ENCODE data around the gene MAP2.

Gene MAP2, protein sequence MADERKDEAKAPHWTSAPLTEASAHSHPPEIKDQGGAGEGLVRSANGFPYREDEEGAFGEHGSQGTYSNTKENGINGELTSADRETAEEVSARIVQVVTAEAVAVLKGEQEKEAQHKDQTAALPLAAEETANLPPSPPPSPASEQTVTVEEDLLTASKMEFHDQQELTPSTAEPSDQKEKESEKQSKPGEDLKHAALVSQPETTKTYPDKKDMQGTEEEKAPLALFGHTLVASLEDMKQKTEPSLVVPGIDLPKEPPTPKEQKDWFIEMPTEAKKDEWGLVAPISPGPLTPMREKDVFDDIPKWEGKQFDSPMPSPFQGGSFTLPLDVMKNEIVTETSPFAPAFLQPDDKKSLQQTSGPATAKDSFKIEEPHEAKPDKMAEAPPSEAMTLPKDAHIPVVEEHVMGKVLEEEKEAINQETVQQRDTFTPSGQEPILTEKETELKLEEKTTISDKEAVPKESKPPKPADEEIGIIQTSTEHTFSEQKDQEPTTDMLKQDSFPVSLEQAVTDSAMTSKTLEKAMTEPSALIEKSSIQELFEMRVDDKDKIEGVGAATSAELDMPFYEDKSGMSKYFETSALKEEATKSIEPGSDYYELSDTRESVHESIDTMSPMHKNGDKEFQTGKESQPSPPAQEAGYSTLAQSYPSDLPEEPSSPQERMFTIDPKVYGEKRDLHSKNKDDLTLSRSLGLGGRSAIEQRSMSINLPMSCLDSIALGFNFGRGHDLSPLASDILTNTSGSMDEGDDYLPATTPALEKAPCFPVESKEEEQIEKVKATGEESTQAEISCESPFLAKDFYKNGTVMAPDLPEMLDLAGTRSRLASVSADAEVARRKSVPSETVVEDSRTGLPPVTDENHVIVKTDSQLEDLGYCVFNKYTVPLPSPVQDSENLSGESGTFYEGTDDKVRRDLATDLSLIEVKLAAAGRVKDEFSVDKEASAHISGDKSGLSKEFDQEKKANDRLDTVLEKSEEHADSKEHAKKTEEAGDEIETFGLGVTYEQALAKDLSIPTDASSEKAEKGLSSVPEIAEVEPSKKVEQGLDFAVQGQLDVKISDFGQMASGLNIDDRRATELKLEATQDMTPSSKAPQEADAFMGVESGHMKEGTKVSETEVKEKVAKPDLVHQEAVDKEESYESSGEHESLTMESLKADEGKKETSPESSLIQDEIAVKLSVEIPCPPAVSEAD (N-terminal part only)

DNA sequence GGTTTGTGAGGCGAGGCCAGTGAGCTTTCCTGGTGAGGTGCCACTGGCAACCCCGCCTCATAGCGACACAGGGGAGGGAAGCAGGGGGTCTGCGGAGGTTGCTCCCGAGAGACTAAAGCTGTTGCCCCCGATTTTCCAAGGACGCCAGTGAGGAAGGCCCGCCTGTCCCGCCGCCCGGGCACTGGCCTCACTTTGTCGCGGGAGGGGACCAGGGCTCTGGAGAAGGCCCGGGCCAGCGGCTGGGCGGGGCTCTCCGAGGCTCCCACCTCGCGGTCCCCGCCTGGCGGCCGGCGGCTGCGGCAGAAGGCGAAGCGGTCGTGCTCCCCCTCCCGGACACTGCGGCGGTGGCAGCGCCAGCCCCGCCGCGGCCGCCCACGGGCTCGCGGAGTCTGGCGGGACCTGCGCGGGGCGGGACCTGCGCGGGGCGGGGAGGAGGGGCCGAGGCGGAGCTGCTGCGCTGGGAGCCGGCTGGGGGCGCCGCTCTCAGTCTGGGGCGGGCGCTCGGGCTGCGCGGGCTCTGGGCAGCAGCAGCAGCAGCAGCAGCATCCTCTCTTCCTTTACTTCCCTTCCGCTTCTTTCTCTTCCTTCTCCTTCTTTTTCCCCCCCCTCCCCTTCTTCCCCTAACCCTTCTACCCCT, at the start of gene MAP2:
TSS of gene MAP2 (plus strand) at position 486 of the 637 bp plus-strand sequence. CDS start 229,124 bp downstream, outside the sequence.
- H3K4me1 ChIP-seq (ENCODE audit: control insufficient read depth, insufficient read depth, low read length), result peaks cover 15% of the 10 kb centered on the region
- peak within 1 kb of the TSS; percentile 77 to 80 for H3K4me3 ChIP-seq (ENCODE audit: low read length in 2 of 2)
- peak within 1 kb of the TSS; percentile 48 to 64 for H3K9ac ChIP-seq (ENCODE audit: low read length in 2 of 2)
- no peak within 1 kb of the TSS for H3K27ac ChIP-seq (ENCODE audit: low read length)
- no peaks in the 10 kb centered on the region for H3K36me3 ChIP-seq (ENCODE audit: control insufficient read depth in 2 of 2, insufficient read depth in 2 of 2, low read length in 2 of 2)
- no peaks in the 10 kb centered on the region for H3K27me3 ChIP-seq (ENCODE audit: control insufficient read depth in 1 of 2, insufficient read depth in 2 of 2, low read length in 2 of 2)
- H3K9me3 ChIP-seq (ENCODE audit: control insufficient read depth in 2 of 2, low read length in 2 of 2), result no peaks in the 10 kb centered on the region

DNA sequence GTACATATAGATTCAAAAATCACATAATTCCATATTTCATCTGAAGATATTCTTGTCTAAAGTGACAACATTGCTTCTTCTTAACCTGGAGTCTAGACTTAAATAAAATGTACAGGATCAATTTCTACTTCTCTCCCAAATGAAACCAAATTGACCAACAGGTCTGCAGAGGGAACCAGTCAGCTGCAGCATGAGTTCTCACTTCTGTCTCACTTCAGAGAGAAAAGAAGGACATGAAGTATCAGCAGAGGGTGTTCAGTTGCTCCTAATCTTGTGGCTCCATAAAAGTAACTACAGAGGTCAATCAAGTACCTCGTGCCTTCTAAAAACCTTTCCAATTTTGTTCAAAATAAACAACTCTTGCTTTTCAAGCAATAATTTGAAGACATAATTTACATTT, 47.2 kb upstream of the MAP2 start:
- Histone ChIP-seq H3K4me1 (ENCODE audit: control insufficient read depth, insufficient read depth, low read length) (no peaks in the 10 kb centered on the region), H3K4me3 (ENCODE audit: low read length in 2 of 2) (no peak overlapping the region), H3K9me3 (ENCODE audit: control insufficient read depth in 2 of 2, low read length in 2 of 2) (peaks cover 0 to 4% of the 10 kb centered on the region in 2 donors), H3K27me3 (ENCODE audit: control insufficient read depth in 1 of 2, insufficient read depth in 2 of 2, low read length in 2 of 2) (no peaks in the 10 kb centered on the region), H3K36me3 (ENCODE audit: control insufficient read depth in 2 of 2, insufficient read depth in 2 of 2, low read length in 2 of 2) (no peaks in the 10 kb centered on the region), H3K27ac (ENCODE audit: low read length) (no peak overlapping the region), H3K9ac (ENCODE audit: low read length in 2 of 2) (no peak overlapping the region)

DNA sequence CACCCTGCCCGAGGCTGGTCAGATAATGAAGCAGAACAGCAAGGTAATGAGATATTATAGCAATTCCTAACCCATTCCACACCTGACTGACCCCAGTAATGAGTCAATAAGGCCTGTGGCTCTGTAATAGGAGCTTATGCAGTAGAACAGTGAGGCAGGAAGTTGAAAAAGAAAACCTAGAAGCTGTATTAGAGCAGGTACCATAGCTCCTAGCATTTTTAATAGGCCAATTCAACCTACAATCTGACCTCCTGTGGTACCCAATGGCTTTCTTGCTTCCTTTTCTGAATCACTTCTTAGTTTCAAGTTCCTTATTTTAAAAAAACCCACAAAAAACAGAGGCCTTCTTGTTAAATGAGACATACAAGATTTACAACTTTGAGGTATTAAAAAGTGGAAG, 43.6 kb upstream of the MAP2 start:
- H3K27ac ChIP-seq (ENCODE audit: low read length), result no peak overlapping the region
- H3K36me3 ChIP-seq (ENCODE audit: control insufficient read depth in 2 of 2, insufficient read depth in 2 of 2, low read length in 2 of 2), result no peaks in the 10 kb centered on the region
- no peak overlapping the region for H3K4me3 ChIP-seq (ENCODE audit: low read length in 2 of 2)
- H3K4me1 ChIP-seq (ENCODE audit: control insufficient read depth, insufficient read depth, low read length), result no peaks in the 10 kb centered on the region
- H3K9me3 ChIP-seq (ENCODE audit: control insufficient read depth in 2 of 2, low read length in 2 of 2), result peaks cover 0 to 4% of the 10 kb centered on the region in 2 donors
- no peaks in the 10 kb centered on the region for H3K27me3 ChIP-seq (ENCODE audit: control insufficient read depth in 1 of 2, insufficient read depth in 2 of 2, low read length in 2 of 2)
- H3K9ac ChIP-seq (ENCODE audit: low read length in 2 of 2), result no peak overlapping the region

DNA sequence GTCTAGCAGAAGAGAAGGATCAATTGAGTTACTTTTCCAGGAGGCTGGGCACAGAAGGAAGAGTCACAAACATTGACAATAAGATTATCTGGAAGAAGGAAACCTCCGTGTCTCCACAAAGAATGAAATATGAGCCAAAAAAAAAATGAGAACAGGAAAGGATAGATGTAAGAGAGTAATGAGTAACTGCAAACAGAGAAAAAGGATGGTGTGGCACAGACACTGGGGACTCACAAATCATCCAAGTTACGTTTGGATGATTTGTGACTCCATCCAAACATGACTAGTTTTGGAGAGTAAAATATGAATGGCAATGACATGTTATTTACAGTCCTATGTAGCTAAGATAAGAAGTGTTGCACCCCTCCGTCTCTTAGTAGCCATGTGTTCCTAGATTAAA, 42.8 kb upstream of the MAP2 start:
- Histone ChIP-seq H3K4me3 (ENCODE audit: low read length in 2 of 2) (no peak overlapping the region), H3K27me3 (ENCODE audit: control insufficient read depth in 1 of 2, insufficient read depth in 2 of 2, low read length in 2 of 2) (no peaks in the 10 kb centered on the region), H3K36me3 (ENCODE audit: control insufficient read depth in 2 of 2, insufficient read depth in 2 of 2, low read length in 2 of 2) (no peaks in the 10 kb centered on the region), H3K9ac (ENCODE audit: low read length in 2 of 2) (no peak overlapping the region), H3K4me1 (ENCODE audit: control insufficient read depth, insufficient read depth, low read length) (no peaks in the 10 kb centered on the region), H3K27ac (ENCODE audit: low read length) (no peak overlapping the region), H3K9me3 (ENCODE audit: control insufficient read depth in 2 of 2, low read length in 2 of 2) (peaks cover 0 to 4% of the 10 kb centered on the region in 2 donors)

DNA sequence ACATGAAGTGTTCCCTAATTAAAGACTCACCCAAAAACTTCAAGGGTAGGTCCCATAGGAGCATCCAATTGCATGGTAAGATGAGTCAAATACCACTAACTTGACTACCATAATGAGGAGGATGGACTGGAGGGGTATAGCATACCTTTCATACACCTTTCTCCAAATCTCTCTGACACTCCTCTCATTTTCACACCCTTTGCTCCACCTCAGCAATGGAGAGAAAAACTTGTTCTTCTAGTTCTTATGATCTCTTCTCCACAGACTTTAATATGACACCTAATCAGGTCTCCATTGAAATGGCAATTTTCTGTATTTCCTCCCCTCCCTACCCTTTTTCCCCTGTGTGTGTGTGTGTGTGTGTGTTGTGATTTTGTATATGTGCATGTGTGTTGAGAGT, 41.1 kb upstream of the MAP2 start:
- Histone ChIP-seq H3K36me3 (ENCODE audit: control insufficient read depth in 2 of 2, insufficient read depth in 2 of 2, low read length in 2 of 2) (no peaks in the 10 kb centered on the region), H3K27ac (ENCODE audit: low read length) (no peak overlapping the region), H3K4me3 (ENCODE audit: low read length in 2 of 2) (no peak overlapping the region), H3K9ac (ENCODE audit: low read length in 2 of 2) (no peak overlapping the region), H3K27me3 (ENCODE audit: control insufficient read depth in 1 of 2, insufficient read depth in 2 of 2, low read length in 2 of 2) (no peaks in the 10 kb centered on the region), H3K9me3 (ENCODE audit: control insufficient read depth in 2 of 2, low read length in 2 of 2) (no peaks in the 10 kb centered on the region), H3K4me1 (ENCODE audit: control insufficient read depth, insufficient read depth, low read length) (no peaks in the 10 kb centered on the region)

DNA sequence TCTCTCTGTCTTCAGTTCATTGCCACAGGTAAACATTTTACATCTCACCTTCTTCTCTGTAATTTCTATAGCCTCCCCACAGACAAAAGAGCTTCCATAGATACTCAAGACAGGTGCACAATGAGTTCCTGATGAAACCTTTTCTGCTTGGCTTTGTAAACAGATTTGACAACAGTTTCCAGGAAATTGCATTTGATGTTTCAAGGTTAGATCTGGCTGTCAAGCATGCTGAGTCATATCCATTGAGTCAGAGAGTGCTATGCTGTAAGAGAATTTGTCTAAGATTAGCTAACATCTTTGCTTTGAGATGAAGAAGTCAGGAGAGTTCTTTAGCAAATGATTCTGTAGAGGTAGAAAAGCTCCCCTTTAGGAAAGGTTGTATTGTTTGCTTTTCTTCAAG, 40.6 kb upstream of the MAP2 start:
- Histone ChIP-seq H3K36me3 (ENCODE audit: control insufficient read depth in 2 of 2, insufficient read depth in 2 of 2, low read length in 2 of 2) (no peaks in the 10 kb centered on the region), H3K4me3 (ENCODE audit: low read length in 2 of 2) (no peak overlapping the region), H3K4me1 (ENCODE audit: control insufficient read depth, insufficient read depth, low read length) (no peaks in the 10 kb centered on the region), H3K27ac (ENCODE audit: low read length) (no peak overlapping the region), H3K9me3 (ENCODE audit: control insufficient read depth in 2 of 2, low read length in 2 of 2) (no peaks in the 10 kb centered on the region), H3K9ac (ENCODE audit: low read length in 2 of 2) (no peak overlapping the region), H3K27me3 (ENCODE audit: control insufficient read depth in 1 of 2, insufficient read depth in 2 of 2, low read length in 2 of 2) (no peaks in the 10 kb centered on the region)

DNA sequence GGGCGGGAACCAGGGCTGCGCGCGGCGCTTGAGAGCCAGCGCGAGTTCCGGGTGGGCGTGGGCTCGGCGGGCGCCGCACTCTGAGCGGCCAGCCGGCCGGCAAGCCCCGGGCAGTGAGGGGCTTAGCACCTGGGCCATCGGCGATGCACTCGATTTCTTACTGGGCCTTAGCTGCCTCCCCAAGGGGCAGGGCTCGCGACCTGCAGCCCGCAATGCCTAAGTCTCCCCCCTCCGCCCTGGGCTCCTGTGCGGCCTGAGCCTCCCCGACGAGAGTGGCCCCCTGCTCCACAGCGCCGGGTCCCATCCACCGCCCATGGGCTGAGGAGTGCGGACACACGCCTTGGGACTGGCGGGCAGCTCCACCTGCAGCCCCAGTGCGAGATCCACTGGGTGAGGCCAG, 36.5 kb upstream of the MAP2 start:
- no peak overlapping the region for H3K9ac ChIP-seq (ENCODE audit: low read length in 2 of 2)
- H3K27ac ChIP-seq (ENCODE audit: low read length), result no peak overlapping the region
- no peaks in the 10 kb centered on the region for H3K27me3 ChIP-seq (ENCODE audit: control insufficient read depth in 1 of 2, insufficient read depth in 2 of 2, low read length in 2 of 2)
- no peak overlapping the region for H3K4me3 ChIP-seq (ENCODE audit: low read length in 2 of 2)
- H3K9me3 ChIP-seq (ENCODE audit: control insufficient read depth in 2 of 2, low read length in 2 of 2), result no peaks in the 10 kb centered on the region
- no peaks in the 10 kb centered on the region for H3K4me1 ChIP-seq (ENCODE audit: control insufficient read depth, insufficient read depth, low read length)
- H3K36me3 ChIP-seq (ENCODE audit: control insufficient read depth in 2 of 2, insufficient read depth in 2 of 2, low read length in 2 of 2), result no peaks in the 10 kb centered on the region

DNA sequence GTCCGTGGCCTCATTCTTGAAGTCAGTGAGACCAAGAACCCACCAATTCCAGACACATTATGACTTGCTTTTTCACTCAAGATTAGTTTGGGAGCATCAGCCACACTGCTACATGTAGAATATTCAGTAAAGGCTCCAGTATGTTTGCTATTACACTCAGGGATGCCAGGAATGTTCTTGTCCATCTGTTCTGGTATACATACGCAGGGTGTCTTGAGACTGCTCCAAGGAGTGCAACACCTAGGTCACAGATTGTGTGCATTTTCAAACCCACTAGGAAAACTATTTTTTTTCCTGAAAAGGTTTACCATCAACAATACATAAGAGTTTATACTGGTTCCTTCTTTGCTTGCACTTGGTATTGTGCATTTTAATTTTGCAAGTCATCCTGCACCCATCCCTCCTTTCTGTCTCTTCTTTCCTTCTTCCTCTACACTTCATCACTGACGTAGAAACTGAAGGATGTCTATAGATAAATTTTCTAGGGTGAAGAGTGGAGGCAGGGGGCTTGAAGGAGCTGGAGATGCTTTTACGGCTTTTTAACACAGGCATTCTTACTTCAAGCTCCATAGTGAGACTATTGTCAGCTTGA, 35.3 kb upstream of the MAP2 start:
- no peaks in the 10 kb centered on the region for H3K9me3 ChIP-seq (ENCODE audit: control insufficient read depth in 2 of 2, low read length in 2 of 2)
- no peak overlapping the region for H3K4me3 ChIP-seq (ENCODE audit: low read length in 2 of 2)
- H3K36me3 ChIP-seq (ENCODE audit: control insufficient read depth in 2 of 2, insufficient read depth in 2 of 2, low read length in 2 of 2), result no peaks in the 10 kb centered on the region
- H3K27me3 ChIP-seq (ENCODE audit: control insufficient read depth in 1 of 2, insufficient read depth in 2 of 2, low read length in 2 of 2), result no peaks in the 10 kb centered on the region
- no peak overlapping the region for H3K27ac ChIP-seq (ENCODE audit: low read length)
- no peaks in the 10 kb centered on the region for H3K4me1 ChIP-seq (ENCODE audit: control insufficient read depth, insufficient read depth, low read length)
- H3K9ac ChIP-seq (ENCODE audit: low read length in 2 of 2), result no peak overlapping the region

DNA sequence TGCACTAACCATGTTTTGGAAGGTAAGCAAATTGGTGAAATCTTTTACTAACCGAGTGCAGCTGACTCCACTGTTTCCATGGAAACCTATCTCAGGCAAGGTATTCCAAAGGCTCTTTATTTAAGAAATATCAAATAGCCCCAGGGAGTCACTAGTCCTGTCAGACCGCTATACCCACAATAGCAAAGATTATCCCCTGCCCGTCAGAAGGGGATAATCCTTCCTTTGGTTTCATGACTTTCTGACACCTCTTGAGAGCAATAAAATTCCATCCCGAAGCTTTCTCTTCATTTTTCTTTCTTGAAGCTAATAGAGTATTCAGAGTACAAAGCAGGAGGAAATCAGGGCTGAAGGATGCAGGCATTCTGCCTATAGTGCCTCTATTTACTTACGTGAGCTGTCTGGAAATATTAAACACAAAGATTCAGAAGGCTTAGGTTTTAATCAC, 34.7 kb upstream of the MAP2 start:
- Histone ChIP-seq H3K27me3 (ENCODE audit: control insufficient read depth in 1 of 2, insufficient read depth in 2 of 2, low read length in 2 of 2) (no peaks in the 10 kb centered on the region), H3K27ac (ENCODE audit: low read length) (no peak overlapping the region), H3K36me3 (ENCODE audit: control insufficient read depth in 2 of 2, insufficient read depth in 2 of 2, low read length in 2 of 2) (no peaks in the 10 kb centered on the region), H3K4me3 (ENCODE audit: low read length in 2 of 2) (no peak overlapping the region), H3K9ac (ENCODE audit: low read length in 2 of 2) (no peak overlapping the region), H3K4me1 (ENCODE audit: control insufficient read depth, insufficient read depth, low read length) (no peaks in the 10 kb centered on the region), H3K9me3 (ENCODE audit: control insufficient read depth in 2 of 2, low read length in 2 of 2) (no peaks in the 10 kb centered on the region)

DNA sequence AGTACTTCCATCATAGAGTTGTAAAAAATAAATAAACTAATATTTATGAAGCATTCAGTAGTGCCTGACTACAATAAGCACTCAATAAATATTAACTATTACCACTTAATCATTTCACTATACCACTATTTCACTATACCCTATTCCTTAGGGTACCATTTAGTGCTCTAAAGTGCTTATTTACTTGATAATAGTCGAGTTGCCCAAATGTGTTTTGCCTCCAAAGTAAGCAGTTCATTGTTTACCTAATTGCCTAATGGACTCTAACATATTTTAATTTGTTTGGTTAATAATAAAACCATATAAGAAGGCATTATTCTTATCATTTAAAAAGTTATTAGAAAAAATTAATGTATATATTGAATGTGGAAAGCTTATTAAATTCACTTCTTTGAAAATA, 33.0 kb upstream of the MAP2 start:
- Histone ChIP-seq H3K4me3 (ENCODE audit: low read length in 2 of 2) (no peak overlapping the region), H3K36me3 (ENCODE audit: control insufficient read depth in 2 of 2, insufficient read depth in 2 of 2, low read length in 2 of 2) (no peaks in the 10 kb centered on the region), H3K9me3 (ENCODE audit: control insufficient read depth in 2 of 2, low read length in 2 of 2) (no peaks in the 10 kb centered on the region), H3K4me1 (ENCODE audit: control insufficient read depth, insufficient read depth, low read length) (no peaks in the 10 kb centered on the region), H3K9ac (ENCODE audit: low read length in 2 of 2) (no peak overlapping the region), H3K27me3 (ENCODE audit: control insufficient read depth in 1 of 2, insufficient read depth in 2 of 2, low read length in 2 of 2) (no peaks in the 10 kb centered on the region), H3K27ac (ENCODE audit: low read length) (no peak overlapping the region)
